OCI-LY7 (cell line): ENCODE results near the gene SOX2. TPM values are rescaled to one million over a fixed set of nuclear protein-coding genes. Genes with fewer than 3 reads are reported as not detected.

Experiments used
- BruUV-seq: library from RNA; stranded (reverse); fragments of 400-500 nt; replicated peaks from 2 replicates; lab custom pipeline; 2021; lab: Mats Ljungman, UMichigan
- CTCF ChIA-PET: fragments of 300-600 bp; sonication (Branson Sonifier 250); formaldehyde crosslinking; loops from one replicate; lab custom pipeline; 2022; ENCODE audit warnings: antibody characterized with exemption; ENCODE audit not compliant: unreplicated experiment; lab: Charles Lee
- POLR2A ChIA-PET: fragments of 300-600 bp; sonication (Branson Sonifier 250); formaldehyde crosslinking; loops from one replicate; lab custom pipeline; 2022; ENCODE audit warnings: antibody characterized with exemption; lab: Charles Lee
- DNase-seq: peaks from one replicate; pipeline ENCODE4 v3.0.0-alpha.2; 2015; ENCODE audit warnings: low spot score
- H2AFZ ChIP-seq: fragments of 200-600 bp; sonication (generic), shearing (Covaris generic); 2 replicates; pipeline ENCODE4 v1.6.1; 2014; ENCODE audit warnings: mild to moderate bottlenecking, antibody characterized with exemption, low read length, moderate library complexity
- H3K27ac ChIP-seq: fragments of 200-600 bp; sonication (generic); 2 replicates; pipeline ENCODE4 v1.5.1; 2014; ENCODE audit warnings: mixed run types, low read depth, mild to moderate bottlenecking, moderate library complexity, low read length, inconsistent platforms; ENCODE audit not compliant: poor library complexity, severe bottlenecking
- H3K36me3 ChIP-seq: fragments of 200-600 bp; sonication (generic); 2 replicates; pipeline ENCODE4 v1.6.1; 2014; ENCODE audit warnings: mild to moderate bottlenecking, antibody characterized with exemption, low read length, moderate library complexity, mixed read lengths; ENCODE audit not compliant: insufficient read depth
- H3K4me1 ChIP-seq: fragments of 200-600 bp; sonication (generic); 2 replicates; pipeline ENCODE4 v1.5.1; 2014; ENCODE audit warnings: mild to moderate bottlenecking, low read length; ENCODE audit not compliant: insufficient read depth, poor library complexity, severe bottlenecking
- H3K4me2 ChIP-seq: fragments of 200-600 bp; sonication (generic); 2 replicates; pipeline ENCODE4 v1.6.1; 2014; ENCODE audit warnings: mild to moderate bottlenecking, low read length
- H3K4me3 ChIP-seq: fragments of 200-600 bp; sonication (generic); 2 replicates; pipeline ENCODE4 v1.5.1; 2014; ENCODE audit warnings: mild to moderate bottlenecking, low read depth, low read length; ENCODE audit not compliant: poor library complexity, severe bottlenecking
- H3K79me2 ChIP-seq: fragments of 200-600 bp; sonication (generic); 2 replicates; pipeline ENCODE4 v1.6.1; 2016; ENCODE audit warnings: low read depth, mild to moderate bottlenecking, low read length, moderate library complexity, mixed read lengths; ENCODE audit not compliant: insufficient read depth
- H3K9me2 ChIP-seq: fragments of 200-600 bp; sonication (generic); 2 replicates; pipeline ENCODE4 v1.6.1; 2016; ENCODE audit warnings: mild to moderate bottlenecking, low read length, mixed read lengths; ENCODE audit not compliant: insufficient read depth
- H3K9me3 ChIP-seq: fragments of 200-600 bp; sonication (generic); 2 replicates; pipeline ENCODE4 v1.6.1; 2014; ENCODE audit warnings: mild to moderate bottlenecking, mixed run types, low read length, mixed read lengths
- H4K20me1 ChIP-seq: fragments of 200-600 bp; sonication (generic); 2 replicates; pipeline ENCODE4 v1.6.1; 2014; ENCODE audit warnings: mild to moderate bottlenecking, antibody characterized with exemption, low read length, moderate library complexity, mixed read lengths; ENCODE audit not compliant: insufficient read depth
- CTCF ChIP-seq: fragments of 200-600 bp; sonication (generic); conservative IDR thresholded peaks from 2 replicates; pipeline ENCODE4 v1.5.1; 2014; ENCODE audit warnings: mild to moderate bottlenecking, antibody characterized with exemption, low read length, moderate library complexity, mixed read lengths
- EZH2phosphoT487 ChIP-seq: fragments of 200-600 bp; sonication (generic); IDR thresholded peaks from 2 replicates; pipeline ENCODE4 v1.6.1; 2018; ENCODE audit warnings: low read depth, borderline replicate concordance, mild to moderate bottlenecking, mixed run types, antibody characterized with exemption, low read length, moderate library complexity, mixed read lengths
- intact Hi-C: fragments of 100-400 bp; cut with micrococcal nuclease; formaldehyde crosslinking; loops from one replicate; pipeline ENCODE4 v1.10.0; 2022; ENCODE audit not compliant: unreplicated experiment
- total RNA-seq, 2 experiments: library from RNA; depleted of rRNA in 1 of 2; stranded (reverse); fragments of >200 nt in 1 of 2; shearing (Covaris generic) in 1 of 2; gene quantifications; 2 replicates each; pipeline ENCODE4 v1.2.3, GENCODE V29; 2014 to 2022

Gene SOX2
- total RNA-seq, 2 experiments from 2014 or later = 11.3 to 33.5 TPM

DNA sequence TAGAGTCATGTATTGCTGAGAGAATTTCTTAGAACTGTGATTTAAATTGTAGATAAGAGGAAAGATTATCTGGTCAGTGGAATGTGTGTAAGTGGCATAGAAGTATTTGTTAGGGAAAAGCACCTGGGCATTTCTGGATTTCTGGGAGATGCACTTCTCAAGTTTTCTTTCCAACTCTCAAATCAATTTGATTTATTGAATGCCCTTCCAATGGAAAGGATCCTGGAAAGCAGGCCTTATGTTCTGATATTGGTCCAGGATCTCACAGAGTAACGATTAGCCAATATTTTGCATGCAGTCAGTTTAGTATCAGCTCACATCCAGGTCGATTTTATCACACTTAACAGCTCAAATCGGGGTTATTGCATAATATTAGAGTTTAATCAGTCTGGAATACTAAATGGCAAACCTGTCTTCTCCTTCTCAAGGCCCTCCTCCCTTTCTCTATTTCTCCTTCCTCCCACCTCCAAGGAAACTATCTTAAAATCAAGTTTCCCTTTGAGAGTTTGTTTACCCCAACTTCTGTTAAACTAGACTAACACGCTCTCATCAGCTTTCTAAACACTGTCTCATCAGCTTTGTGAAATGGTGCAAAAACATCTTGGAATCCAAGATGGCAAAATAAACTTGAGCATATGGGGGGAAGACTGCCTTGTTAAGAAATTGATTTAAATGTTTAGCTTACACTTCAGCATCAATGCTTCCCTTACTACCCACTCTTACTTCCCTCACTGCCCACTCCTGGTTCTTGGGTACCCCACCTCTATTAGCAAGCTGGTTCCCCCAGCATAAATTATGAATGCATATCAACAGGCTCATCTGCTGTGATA is 9.5 kb downstream of the SOX2 start:
- no peaks in the 10 kb centered on the region for H3K36me3 ChIP-seq
- H3K9me2 ChIP-seq = no peaks in the 10 kb centered on the region
- peaks cover 30% of the 10 kb centered on the region; the same call in 1 of the 2 replicates for H3K79me2 ChIP-seq
- ChIA-PET CTCF (no interaction called here), POLR2A (interaction anchor here (0.5 to 1.4 kb wide), 6 partner anchors 9 to 785 kb away, joined by 3 to 9 read pairs (median 3); no protein-coding TSS in a partner anchor)
- intact Hi-C loops = no loop called here
- 0 out of 2 replicates have a peak overlapping the region, but pooled peaks have one; percentile 2 for H3K4me2 ChIP-seq
- H3K27ac ChIP-seq = no peak overlapping the region
- H2AFZ ChIP-seq = no peak overlapping the region
- H4K20me1 ChIP-seq = no peaks in the 10 kb centered on the region
- no peak for TF ChIP-seq EZH2phosphoT487
- TF ChIP-seq CTCF = no peak
- no TSS peak for BruUV-seq
- no peak for DNase-seq
- H3K9me3 ChIP-seq = no peaks in the 10 kb centered on the region
- H3K4me1 ChIP-seq = peaks cover 48% of the 10 kb centered on the region
- H3K4me3 ChIP-seq = no peak overlapping the region

DNA sequence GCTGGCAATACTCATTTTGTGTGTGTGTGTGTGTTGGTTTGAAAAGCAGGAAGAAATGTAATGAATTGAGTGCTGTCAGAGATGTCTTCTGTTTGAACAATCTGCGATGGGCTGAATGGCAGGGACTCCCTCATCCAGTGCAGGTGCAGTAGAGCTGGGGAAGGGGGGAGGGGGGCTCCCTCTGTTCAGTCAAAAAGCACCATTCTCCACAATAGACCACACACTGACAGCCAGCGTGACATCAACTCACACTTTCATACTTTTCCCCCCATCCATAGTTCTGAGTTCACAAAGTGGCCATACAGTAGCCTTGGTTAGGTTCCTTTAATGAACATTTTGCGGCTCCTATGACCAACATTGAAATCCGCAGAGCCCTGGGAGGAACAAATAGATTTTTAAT is 10.4 kb downstream of the SOX2 start:
- Histone ChIP-seq H3K4me2 (no peak overlapping the region; the same call in 1 of the 2 replicates), H3K27ac (no peak overlapping the region), H3K79me2 (peaks cover 21% of the 10 kb centered on the region; the same call in 1 of the 2 replicates), H2AFZ (no peak overlapping the region), H3K9me2 (no peaks in the 10 kb centered on the region), H3K4me1 (peaks cover 46% of the 10 kb centered on the region), H3K9me3 (no peaks in the 10 kb centered on the region), H3K4me3 (no peak overlapping the region), H4K20me1 (no peaks in the 10 kb centered on the region), H3K36me3 (no peaks in the 10 kb centered on the region)
- DNase-seq = peak; percentile 27
- BruUV-seq = no TSS peak
- no peak for TF ChIP-seq CTCF
- no peak for TF ChIP-seq EZH2phosphoT487
- ChIA-PET POLR2A (interaction anchor here (0.6 to 1.4 kb wide), 5 partner anchors 12 to 784 kb away, joined by 3 to 9 read pairs (median 5); no protein-coding TSS in a partner anchor), CTCF (interaction anchor here (0.6 kb wide), 1 partner anchor 515 kb away, joined by 3 read pairs; no protein-coding TSS in a partner anchor)
- intact Hi-C loops = no loop called here
